Activated CD4-positive, alpha-beta T cell treated with anti-CD3 and anti-CD28 coated beads, Interleukin-2, amount 10 ng/mL, durations not matched to agents 24 days and 14 days (primary cell): Measurements from ENCODE around the gene SLC39A2. TPM values are rescaled to one million over a fixed set of nuclear protein-coding genes. Genes with fewer than 3 reads are reported as not detected.
A peak's percentile ranks its signal among the peaks of the same experiment; 100 is the strongest.
"Not testable (repeated sequence)": the region's sequence is repeated elsewhere in the genome, so short reads cannot be mapped to it uniquely, and the experiment has no call there.

Experiments
- DNase-seq: peaks from one replicate; pipeline ENCODE4 v3.0.0; 2022
- H3K27ac Mint-ChIP-seq: one replicate; pipeline ENCODE4 v1.8.0; 2022; ENCODE audit warnings: mild to moderate bottlenecking, mixed read lengths
- H3K27me3 Mint-ChIP-seq: one replicate; pipeline ENCODE4 v1.8.0; 2022; ENCODE audit warnings: mixed read lengths
- H3K36me3 Mint-ChIP-seq: one replicate; pipeline ENCODE4 v1.8.0; 2022; ENCODE audit warnings: low read depth, mild to moderate bottlenecking, mixed read lengths
- H3K4me1 Mint-ChIP-seq: one replicate; pipeline ENCODE4 v1.8.0; 2021; ENCODE audit warnings: mixed read lengths
- H3K4me3 Mint-ChIP-seq: one replicate; pipeline ENCODE4 v1.8.0; 2022; ENCODE audit warnings: mild to moderate bottlenecking, moderate library complexity, mixed read lengths
- H3K9me3 Mint-ChIP-seq: one replicate; pipeline ENCODE4 v1.8.0; 2021; ENCODE audit warnings: mixed read lengths
- intact Hi-C: fragments of 100-400 bp; cut with micrococcal nuclease; formaldehyde crosslinking; loops from one replicate; pipeline ENCODE4 v1.15.1; 2023
- total RNA-seq: library from RNA; stranded (reverse); gene quantifications from 2 replicates; pipeline ENCODE4 v1.2.3, GENCODE V29; 2022

The SLC39A2 gene
- total RNA-seq, 1 donor from 2014 or later, result not detected

GRCh38 chr14:21009721-21010120 lies 10.6 kb downstream of the SLC39A2 start:
- H3K36me3 Mint-ChIP-seq, H3K4me1 Mint-ChIP-seq, intact Hi-C loops, H3K4me3 Mint-ChIP-seq, DNase-seq, H3K9me3 Mint-ChIP-seq, H3K27ac Mint-ChIP-seq: not testable (repeated sequence)
- peaks cover 28% of the 10 kb centered on the region for H3K27me3 Mint-ChIP-seq

- DNase-seq, result no peak
- Mint-ChIP-seq H3K9me3 (no peaks in the 10 kb centered on the region), H3K4me1 (peaks cover 2% of the 10 kb centered on the region), H3K27me3 (peaks cover 34% of the 10 kb centered on the region), H3K4me3 (no peak overlapping the region), H3K36me3 (no peaks in the 10 kb centered on the region), H3K27ac (no peak overlapping the region)
- intact Hi-C loops, result no loop called here
These were observed 12.0 kb downstream of the SLC39A2 start for GRCh38 chr14:21011136-21011535.

- DNase-seq, result peak; percentile 94
- Mint-ChIP-seq H3K4me3 (no peak overlapping the region), H3K9me3 (no peaks in the 10 kb centered on the region), H3K36me3 (no peaks in the 10 kb centered on the region), H3K27me3 (peaks cover 30% of the 10 kb centered on the region), H3K27ac (no peak overlapping the region), H3K4me1 (peaks cover 2% of the 10 kb centered on the region)
- intact Hi-C loops, result loop anchor here (1.0 kb wide), 3 partner anchors 26 to 90 kb away; no protein-coding TSS in a partner anchor
These were observed 15.7 kb downstream of the SLC39A2 start for GRCh38 chr14:21014761-21015190.

- intact Hi-C loops, result no loop called here
- Mint-ChIP-seq H3K4me1 (peaks cover 2% of the 10 kb centered on the region), H3K9me3 (no peaks in the 10 kb centered on the region), H3K4me3 (no peak overlapping the region), H3K27ac (no peak overlapping the region), H3K27me3 (peaks cover 30% of the 10 kb centered on the region), H3K36me3 (no peaks in the 10 kb centered on the region)
- no peak for DNase-seq
These were observed 16.2 kb downstream of the SLC39A2 start for GRCh38 chr14:21015312-21015711.

- no peaks in the 10 kb centered on the region for H3K9me3 Mint-ChIP-seq
- H3K36me3 Mint-ChIP-seq, result no peaks in the 10 kb centered on the region
These were observed 17.5 kb downstream of the SLC39A2 start for GRCh38 chr14:21016413-21017190.

GRCh38 chr14:21017528-21018245 lies 18.6 kb downstream of the SLC39A2 start:
- Mint-ChIP-seq H3K27ac (no peak overlapping the region), H3K4me1 (peaks cover 4% of the 10 kb centered on the region), H3K27me3 (peaks cover 31% of the 10 kb centered on the region), H3K9me3 (no peaks in the 10 kb centered on the region), H3K36me3 (no peaks in the 10 kb centered on the region), H3K4me3 (no peak overlapping the region)
- no peak for DNase-seq
- intact Hi-C loops, result no loop called here

More at GRCh38 chr14:21016413-21017190, 17.5 kb downstream of the SLC39A2 start:
- intact Hi-C loops, result no loop called here
- Mint-ChIP-seq H3K4me1 (peaks cover 2% of the 10 kb centered on the region), H3K27me3 (peaks cover 30% of the 10 kb centered on the region), H3K4me3 (no peak overlapping the region), H3K27ac (no peak overlapping the region)
- no peak for DNase-seq

- no peaks in the 10 kb centered on the region for H3K9me3 Mint-ChIP-seq
- DNase-seq, result no peak
- H3K27me3 Mint-ChIP-seq, result peaks cover 34% of the 10 kb centered on the region
- H3K4me3 Mint-ChIP-seq, result no peak overlapping the region
- H3K36me3 Mint-ChIP-seq, result no peaks in the 10 kb centered on the region
- intact Hi-C loops, result no loop called here
- no peak overlapping the region for H3K27ac Mint-ChIP-seq
- peaks cover 6% of the 10 kb centered on the region for H3K4me1 Mint-ChIP-seq
These were observed 19.2 kb downstream of the SLC39A2 start for GRCh38 chr14:21018286-21018685.

- Mint-ChIP-seq H3K4me1 (peaks cover 7% of the 10 kb centered on the region), H3K27me3 (peaks cover 39% of the 10 kb centered on the region), H3K36me3 (no peaks in the 10 kb centered on the region), H3K27ac (no peak overlapping the region), H3K9me3 (no peaks in the 10 kb centered on the region), H3K4me3 (no peak overlapping the region)
- DNase-seq, result no peak
- intact Hi-C loops, result no loop called here
These were observed 19.7 kb downstream of the SLC39A2 start for GRCh38 chr14:21018781-21019180.

- H3K4me3 Mint-ChIP-seq, result no peak overlapping the region
- peaks cover 42% of the 10 kb centered on the region for H3K27me3 Mint-ChIP-seq
- intact Hi-C loops, result no loop called here
- no peak overlapping the region for H3K27ac Mint-ChIP-seq
- no peaks in the 10 kb centered on the region for H3K36me3 Mint-ChIP-seq
- peaks cover 13% of the 10 kb centered on the region for H3K4me1 Mint-ChIP-seq
- no peaks in the 10 kb centered on the region for H3K9me3 Mint-ChIP-seq
- DNase-seq, result no peak
These were observed 20.3 kb downstream of the SLC39A2 start for GRCh38 chr14:21019366-21019765.

- Mint-ChIP-seq H3K27me3 (peaks cover 41% of the 10 kb centered on the region), H3K9me3 (no peaks in the 10 kb centered on the region), H3K27ac (no peak overlapping the region), H3K4me3 (no peak overlapping the region), H3K4me1 (peaks cover 15% of the 10 kb centered on the region), H3K36me3 (no peaks in the 10 kb centered on the region)
- intact Hi-C loops, result no loop called here
- DNase-seq, result no peak
These were observed 22.0 kb downstream of the SLC39A2 start for GRCh38 chr14:21020977-21021545.

GRCh38 chr14:21022686-21023085 lies 23.6 kb downstream of the SLC39A2 start:
- no peaks in the 10 kb centered on the region for H3K9me3 Mint-ChIP-seq
- H3K27me3 Mint-ChIP-seq, result peaks cover 46% of the 10 kb centered on the region
- peaks cover 15% of the 10 kb centered on the region for H3K4me1 Mint-ChIP-seq
- no peak overlapping the region for H3K27ac Mint-ChIP-seq
- intact Hi-C loops, result no loop called here
- no peak overlapping the region for H3K4me3 Mint-ChIP-seq
- no peaks in the 10 kb centered on the region for H3K36me3 Mint-ChIP-seq
- DNase-seq, result no peak

GRCh38 chr14:21023174-21023573 lies 24.1 kb downstream of the SLC39A2 start:
- Mint-ChIP-seq H3K27ac (no peak overlapping the region), H3K36me3 (no peaks in the 10 kb centered on the region), H3K4me3 (no peak overlapping the region), H3K4me1 (peaks cover 15% of the 10 kb centered on the region), H3K9me3 (no peaks in the 10 kb centered on the region), H3K27me3 (peaks cover 46% of the 10 kb centered on the region)
- no peak for DNase-seq
- intact Hi-C loops, result no loop called here

- intact Hi-C loops, result no loop called here
- Mint-ChIP-seq H3K4me3 (peak overlapping the region; percentile 81), H3K4me1 (peaks cover 15% of the 10 kb centered on the region), H3K9me3 (no peaks in the 10 kb centered on the region), H3K36me3 (no peaks in the 10 kb centered on the region), H3K27ac (no peak overlapping the region), H3K27me3 (peaks cover 46% of the 10 kb centered on the region)
- DNase-seq, result peak; percentile 66
These were observed 24.9 kb downstream of the SLC39A2 start for GRCh38 chr14:21023817-21024584.
